Panc1 (cell line): ENCODE results near the gene IRF2.

Experiments used
- TCF7L2 ChIP-seq: IDR thresholded peaks from 2 replicates; pipeline ENCODE4 v1.6.1; 2011; ENCODE audit warnings: mild to moderate bottlenecking, low read depth, low read length, inconsistent platforms
- TF ChIP-seq, protein P1 (sequence below): fragments of 450-650 bp; IDR thresholded peaks from 2 replicates; pipeline ENCODE4 v1.5.1; 2017; ENCODE audit warnings: mild to moderate bottlenecking
- TF ChIP-seq, protein P2 (sequence below), 2 experiments: IDR thresholded peaks; 2 replicates each; pipeline ENCODE4 v1.6.1; 2011 to 2012; ENCODE audit warnings: low read depth in 2 of 2, control low read depth in 1 of 2, low read length in 1 of 2, mild to moderate bottlenecking in 1 of 2, moderate library complexity in 1 of 2; ENCODE audit not compliant: insufficient read depth in 1 of 2

DNA sequence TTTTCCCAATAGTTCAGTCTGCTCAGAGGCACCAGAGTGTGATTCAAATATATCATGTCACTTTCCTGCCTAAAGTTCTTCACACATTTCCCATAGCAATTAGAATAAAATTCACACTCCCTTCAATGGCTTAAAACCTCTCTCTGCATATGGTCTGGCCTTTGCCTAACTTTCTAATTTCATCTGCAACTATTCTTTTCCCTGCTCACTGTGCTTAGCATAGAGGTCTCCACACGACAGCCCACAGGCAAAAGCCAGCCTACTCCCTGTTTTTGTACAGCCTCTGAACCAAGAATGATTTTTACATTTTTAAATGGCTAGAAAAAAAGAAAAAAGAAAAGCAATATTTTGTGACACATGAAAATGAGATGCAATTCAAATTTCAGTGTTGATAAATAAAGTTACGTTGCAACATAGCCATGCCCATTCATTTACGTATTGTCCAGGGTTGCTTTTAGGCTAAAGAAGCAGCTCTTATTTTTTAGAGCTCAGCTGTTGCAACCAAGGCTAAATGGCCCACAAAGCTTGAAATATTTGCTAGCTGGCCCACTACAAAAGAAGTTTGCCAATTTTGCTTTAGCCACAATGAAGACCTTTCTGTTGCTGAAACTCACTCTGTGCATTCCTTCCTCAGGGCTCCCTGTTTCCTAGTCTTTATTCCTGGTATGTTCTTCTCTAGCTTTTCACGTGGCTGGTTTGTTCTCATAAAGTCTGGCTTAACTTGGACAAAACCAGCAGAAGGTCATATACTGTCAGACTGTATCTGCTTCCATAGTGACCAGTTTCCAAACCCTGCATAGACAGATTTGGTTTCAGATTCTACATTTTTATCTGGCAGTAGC is 26.6 kb upstream of the IRF2 start:
- TF ChIP-seq, protein P1, sequence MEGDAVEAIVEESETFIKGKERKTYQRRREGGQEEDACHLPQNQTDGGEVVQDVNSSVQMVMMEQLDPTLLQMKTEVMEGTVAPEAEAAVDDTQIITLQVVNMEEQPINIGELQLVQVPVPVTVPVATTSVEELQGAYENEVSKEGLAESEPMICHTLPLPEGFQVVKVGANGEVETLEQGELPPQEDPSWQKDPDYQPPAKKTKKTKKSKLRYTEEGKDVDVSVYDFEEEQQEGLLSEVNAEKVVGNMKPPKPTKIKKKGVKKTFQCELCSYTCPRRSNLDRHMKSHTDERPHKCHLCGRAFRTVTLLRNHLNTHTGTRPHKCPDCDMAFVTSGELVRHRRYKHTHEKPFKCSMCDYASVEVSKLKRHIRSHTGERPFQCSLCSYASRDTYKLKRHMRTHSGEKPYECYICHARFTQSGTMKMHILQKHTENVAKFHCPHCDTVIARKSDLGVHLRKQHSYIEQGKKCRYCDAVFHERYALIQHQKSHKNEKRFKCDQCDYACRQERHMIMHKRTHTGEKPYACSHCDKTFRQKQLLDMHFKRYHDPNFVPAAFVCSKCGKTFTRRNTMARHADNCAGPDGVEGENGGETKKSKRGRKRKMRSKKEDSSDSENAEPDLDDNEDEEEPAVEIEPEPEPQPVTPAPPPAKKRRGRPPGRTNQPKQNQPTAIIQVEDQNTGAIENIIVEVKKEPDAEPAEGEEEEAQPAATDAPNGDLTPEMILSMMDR: no peak
- no peak for TF ChIP-seq TCF7L2
- TF ChIP-seq, protein P2, sequence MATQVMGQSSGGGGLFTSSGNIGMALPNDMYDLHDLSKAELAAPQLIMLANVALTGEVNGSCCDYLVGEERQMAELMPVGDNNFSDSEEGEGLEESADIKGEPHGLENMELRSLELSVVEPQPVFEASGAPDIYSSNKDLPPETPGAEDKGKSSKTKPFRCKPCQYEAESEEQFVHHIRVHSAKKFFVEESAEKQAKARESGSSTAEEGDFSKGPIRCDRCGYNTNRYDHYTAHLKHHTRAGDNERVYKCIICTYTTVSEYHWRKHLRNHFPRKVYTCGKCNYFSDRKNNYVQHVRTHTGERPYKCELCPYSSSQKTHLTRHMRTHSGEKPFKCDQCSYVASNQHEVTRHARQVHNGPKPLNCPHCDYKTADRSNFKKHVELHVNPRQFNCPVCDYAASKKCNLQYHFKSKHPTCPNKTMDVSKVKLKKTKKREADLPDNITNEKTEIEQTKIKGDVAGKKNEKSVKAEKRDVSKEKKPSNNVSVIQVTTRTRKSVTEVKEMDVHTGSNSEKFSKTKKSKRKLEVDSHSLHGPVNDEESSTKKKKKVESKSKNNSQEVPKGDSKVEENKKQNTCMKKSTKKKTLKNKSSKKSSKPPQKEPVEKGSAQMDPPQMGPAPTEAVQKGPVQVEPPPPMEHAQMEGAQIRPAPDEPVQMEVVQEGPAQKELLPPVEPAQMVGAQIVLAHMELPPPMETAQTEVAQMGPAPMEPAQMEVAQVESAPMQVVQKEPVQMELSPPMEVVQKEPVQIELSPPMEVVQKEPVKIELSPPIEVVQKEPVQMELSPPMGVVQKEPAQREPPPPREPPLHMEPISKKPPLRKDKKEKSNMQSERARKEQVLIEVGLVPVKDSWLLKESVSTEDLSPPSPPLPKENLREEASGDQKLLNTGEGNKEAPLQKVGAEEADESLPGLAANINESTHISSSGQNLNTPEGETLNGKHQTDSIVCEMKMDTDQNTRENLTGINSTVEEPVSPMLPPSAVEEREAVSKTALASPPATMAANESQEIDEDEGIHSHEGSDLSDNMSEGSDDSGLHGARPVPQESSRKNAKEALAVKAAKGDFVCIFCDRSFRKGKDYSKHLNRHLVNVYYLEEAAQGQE (IDR thresholded peaks at IDR 0.05; ENCODE audit: insufficient read depth in 1 of 2, low read depth in 2 of 2, low read length in 1 of 2): no peak
